Muscle of leg (tissue), 11 donors: Measurements from ENCODE around the gene ZBTB20. TPM values are rescaled to one million over a fixed set of nuclear protein-coding genes. Genes with fewer than 3 reads are reported as not detected.
A peak's percentile ranks its signal among the peaks of the same experiment; 100 is the strongest.

Experiments
- DNase-seq: peaks from one replicate; pipeline ENCODE4 v3.0.0; 2013
- H3K27ac ChIP-seq: one replicate; pipeline ENCODE4 v1.5.1; 2013; ENCODE audit warnings: mild to moderate bottlenecking, low read length, control low read depth
- H3K27me3 ChIP-seq: one replicate; pipeline ENCODE4 v1.6.1; 2013; ENCODE audit warnings: low read length; ENCODE audit not compliant: control insufficient read depth, insufficient read depth
- H3K36me3 ChIP-seq: one replicate; pipeline ENCODE4 v1.6.1; 2013; ENCODE audit warnings: low read length; ENCODE audit not compliant: control insufficient read depth, insufficient read depth
- H3K4me1 ChIP-seq: one replicate; pipeline ENCODE4 v1.6.1; 2013; ENCODE audit warnings: low read length; ENCODE audit not compliant: control insufficient read depth, insufficient read depth
- H3K4me3 ChIP-seq: one replicate; pipeline ENCODE4 v1.5.1; 2013; ENCODE audit warnings: low read length, control low read depth
- H3K9me3 ChIP-seq: replicated peaks from 2 replicates; pipeline ENCODE4 v1.6.1; 2013; ENCODE audit warnings: low read depth, low read length; ENCODE audit not compliant: control insufficient read depth
- WGBS: methylation state at CpG from one replicate; pipeline ENCODE4 v1.1.5; 2013; ENCODE audit warnings: missing lambda C conversion rate; ENCODE audit not compliant: insufficient coverage; 5-methylcytosine and 5-hydroxymethylcytosine counted together
- polyA plus RNA-seq, 8 donors: library from polyadenylated mRNA; unstranded; fragments of 120-200 nt; gene quantifications; one replicate each; pipeline versions ENCODE4 v1.2.1 to v1.2.3, GENCODE V29; 2013; ENCODE audit warnings: inconsistent platforms in 1 of 8, low replicate concordance in 1 of 8; ENCODE audit not compliant: insufficient read length in 8 of 8, insufficient read depth in 1 of 8
- total RNA-seq: library from RNA; stranded (reverse); fragments of 120-200 nt; gene quantifications from one replicate; pipeline ENCODE4 v1.2.4, GENCODE V29; 2013

Gene ZBTB20
- total and polyA plus RNA-seq, 9 donors, result 1.0 to 16.6 (median 2.8) TPM

- peak overlapping the region; percentile 69 for H3K27ac ChIP-seq
Observed at GRCh38 chr3:114892880-114893279, 254.2 kb downstream of the ZBTB20 start.

GRCh38 chr3:114892131-114892879 is 254.8 kb downstream of the ZBTB20 start:
- no CpG with 5 or more reads among the region's 2 CpGs for WGBS
- no peaks in the 10 kb centered on the region for H3K27me3 ChIP-seq
- DNase-seq, result peak; percentile 81

More at GRCh38 chr3:114892880-114893279, 254.2 kb downstream of the ZBTB20 start:
- H3K27me3 ChIP-seq, result no peaks in the 10 kb centered on the region
- H3K36me3 ChIP-seq, result no peaks in the 10 kb centered on the region
- H3K4me1 ChIP-seq, result peaks cover 2% of the 10 kb centered on the region
- 60% methylated on average over 1 of the region's 3 CpGs for WGBS
- H3K4me3 ChIP-seq, result no peak overlapping the region
- DNase-seq, result peak; percentile 59
- no peaks in the 10 kb centered on the region for H3K9me3 ChIP-seq

GRCh38 chr3:114887806-114888205 is 259.3 kb downstream of the ZBTB20 start:
- Histone ChIP-seq H3K9me3 (no peaks in the 10 kb centered on the region), H3K27me3 (no peaks in the 10 kb centered on the region), H3K4me1 (peaks cover under 1% of the 10 kb centered on the region), H3K4me3 (no peak overlapping the region), H3K36me3 (no peaks in the 10 kb centered on the region), H3K27ac (no peak overlapping the region)
- DNase-seq, result no peak
- WGBS, result 40% methylated on average over 1 of the region's 3 CpGs

More at GRCh38 chr3:114892131-114892879, 254.8 kb downstream of the ZBTB20 start:
- Histone ChIP-seq H3K27ac (peak overlapping the region; percentile 69), H3K9me3 (no peaks in the 10 kb centered on the region), H3K36me3 (no peaks in the 10 kb centered on the region), H3K4me3 (no peak overlapping the region), H3K4me1 (peaks cover 2% of the 10 kb centered on the region)

- 94% methylated on average over 3 of the region's 4 CpGs for WGBS
- no peaks in the 10 kb centered on the region for H3K36me3 ChIP-seq
- H3K27me3 ChIP-seq, result no peaks in the 10 kb centered on the region
- no peaks in the 10 kb centered on the region for H3K4me1 ChIP-seq
- no peak for DNase-seq
- H3K27ac ChIP-seq, result no peak overlapping the region
- H3K4me3 ChIP-seq, result no peak overlapping the region
- H3K9me3 ChIP-seq, result no peaks in the 10 kb centered on the region
Observed at GRCh38 chr3:114886905-114887304, 260.2 kb downstream of the ZBTB20 start.

- no peak for DNase-seq
- Histone ChIP-seq H3K36me3 (no peaks in the 10 kb centered on the region), H3K27me3 (no peaks in the 10 kb centered on the region), H3K27ac (no peak overlapping the region), H3K4me3 (no peak overlapping the region), H3K9me3 (no peaks in the 10 kb centered on the region), H3K4me1 (no peaks in the 10 kb centered on the region)
- WGBS, result no CpG with 5 or more reads among the region's 8 CpGs
Observed at GRCh38 chr3:114884213-114884923, 262.7 kb downstream of the ZBTB20 start.

GRCh38 chr3:114880078-114880477 is 267.0 kb downstream of the ZBTB20 start:
- Histone ChIP-seq H3K9me3 (no peaks in the 10 kb centered on the region), H3K27ac (no peak overlapping the region), H3K27me3 (no peaks in the 10 kb centered on the region), H3K4me1 (no peaks in the 10 kb centered on the region), H3K36me3 (no peaks in the 10 kb centered on the region), H3K4me3 (no peak overlapping the region)
- WGBS, result 50% methylated on average over 3 of the region's 4 CpGs
- DNase-seq, result no peak

GRCh38 chr3:114879059-114880031 is 267.7 kb downstream of the ZBTB20 start:
- Histone ChIP-seq H3K4me3 (no peak overlapping the region), H3K36me3 (no peaks in the 10 kb centered on the region), H3K9me3 (no peaks in the 10 kb centered on the region), H3K27ac (no peak overlapping the region), H3K4me1 (no peaks in the 10 kb centered on the region), H3K27me3 (no peaks in the 10 kb centered on the region)
- DNase-seq, result peak; percentile 47
- WGBS, result no CpG with 5 or more reads among the region's 8 CpGs

- no peaks in the 10 kb centered on the region for H3K9me3 ChIP-seq
- no peaks in the 10 kb centered on the region for H3K36me3 ChIP-seq
- no peak overlapping the region for H3K27ac ChIP-seq
- DNase-seq, result no peak
- no peak overlapping the region for H3K4me3 ChIP-seq
- H3K27me3 ChIP-seq, result no peaks in the 10 kb centered on the region
- no peaks in the 10 kb centered on the region for H3K4me1 ChIP-seq
- no CpG with 5 or more reads among the region's 5 CpGs for WGBS
Observed at GRCh38 chr3:114878114-114878839, 268.8 kb downstream of the ZBTB20 start.

- peak; percentile 36 for DNase-seq
- Histone ChIP-seq H3K27ac (no peak overlapping the region), H3K9me3 (no peaks in the 10 kb centered on the region), H3K36me3 (no peaks in the 10 kb centered on the region), H3K4me3 (no peak overlapping the region), H3K27me3 (no peaks in the 10 kb centered on the region), H3K4me1 (no peaks in the 10 kb centered on the region)
- WGBS, result no CpG with 5 or more reads among the region's 2 CpGs
Observed at GRCh38 chr3:114877378-114878113, 269.5 kb downstream of the ZBTB20 start.
